ENCODE data around the gene TMEM221.
A peak's percentile ranks its signal among the peaks of the same experiment; 100 is the strongest.

The TMEM221 gene

GRCh38 chr19:17436874-17437267 is 11.6 kb downstream of the TMEM221 start:
- DNase-seq = no peak

DNA sequence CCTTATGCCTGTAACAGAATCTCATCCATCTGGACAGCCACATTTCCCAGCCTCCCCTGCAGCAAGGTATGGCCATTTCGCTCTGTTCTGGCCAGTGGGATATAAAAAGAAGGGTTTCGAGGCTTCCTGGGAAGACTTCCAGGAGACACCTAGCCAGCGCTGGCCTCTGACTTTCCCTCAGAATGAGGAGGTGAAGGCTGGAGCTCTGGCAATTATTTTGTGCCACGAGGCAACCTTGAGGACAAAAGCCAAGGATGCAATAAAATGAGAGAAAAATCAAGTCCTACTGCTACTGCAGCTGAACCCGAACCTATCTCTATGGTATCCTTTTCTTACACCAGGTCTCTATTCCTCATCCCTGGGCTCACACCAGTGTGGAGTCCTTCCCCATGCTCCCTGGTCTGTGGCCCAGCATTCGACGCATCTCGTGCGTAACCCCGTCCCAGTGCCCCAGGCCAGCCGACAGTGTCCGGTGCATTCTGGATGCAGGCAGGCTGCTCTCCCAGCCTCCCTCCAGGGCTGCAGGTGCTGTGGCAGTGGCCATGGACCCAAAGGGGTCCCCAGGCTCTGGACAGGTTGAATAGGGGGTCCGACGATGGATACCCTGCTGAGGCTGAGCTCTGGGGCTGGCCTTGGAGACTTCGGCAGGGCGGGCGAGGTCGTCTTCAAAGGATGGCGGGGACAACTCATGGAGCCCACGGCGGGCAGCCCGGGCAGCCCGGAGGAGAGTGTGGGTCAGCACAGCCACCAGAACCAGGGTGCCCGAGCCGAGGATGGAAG is 12.2 kb downstream of the TMEM221 start:
- DNase-seq = no peak

GRCh38 chr19:17435218-17435617 is 13.2 kb downstream of the TMEM221 start:
- no peak for DNase-seq

DNA sequence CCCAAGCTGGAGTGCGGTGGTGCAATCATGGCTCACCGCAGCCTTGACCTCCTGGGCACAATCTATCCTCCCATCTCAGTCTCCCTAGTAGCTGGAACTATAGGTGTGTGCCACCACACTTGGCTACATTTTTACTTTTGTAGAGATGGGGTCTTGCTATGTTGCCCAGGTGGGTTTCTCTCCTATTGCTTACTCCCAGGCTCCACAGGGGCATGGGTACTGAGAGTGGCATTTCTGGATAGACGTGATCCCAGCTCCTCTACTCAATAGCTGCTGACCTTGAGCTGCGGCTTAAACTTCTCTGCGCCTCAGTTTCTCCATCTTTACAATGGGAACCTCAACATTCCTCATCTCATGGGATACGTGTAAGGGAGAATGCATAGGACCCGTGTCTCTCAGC is 17.1 kb downstream of the TMEM221 start:
- no peak for DNase-seq

- no peak for DNase-seq
Observed at GRCh38 chr19:17429641-17430113, 18.8 kb downstream of the TMEM221 start.

DNA sequence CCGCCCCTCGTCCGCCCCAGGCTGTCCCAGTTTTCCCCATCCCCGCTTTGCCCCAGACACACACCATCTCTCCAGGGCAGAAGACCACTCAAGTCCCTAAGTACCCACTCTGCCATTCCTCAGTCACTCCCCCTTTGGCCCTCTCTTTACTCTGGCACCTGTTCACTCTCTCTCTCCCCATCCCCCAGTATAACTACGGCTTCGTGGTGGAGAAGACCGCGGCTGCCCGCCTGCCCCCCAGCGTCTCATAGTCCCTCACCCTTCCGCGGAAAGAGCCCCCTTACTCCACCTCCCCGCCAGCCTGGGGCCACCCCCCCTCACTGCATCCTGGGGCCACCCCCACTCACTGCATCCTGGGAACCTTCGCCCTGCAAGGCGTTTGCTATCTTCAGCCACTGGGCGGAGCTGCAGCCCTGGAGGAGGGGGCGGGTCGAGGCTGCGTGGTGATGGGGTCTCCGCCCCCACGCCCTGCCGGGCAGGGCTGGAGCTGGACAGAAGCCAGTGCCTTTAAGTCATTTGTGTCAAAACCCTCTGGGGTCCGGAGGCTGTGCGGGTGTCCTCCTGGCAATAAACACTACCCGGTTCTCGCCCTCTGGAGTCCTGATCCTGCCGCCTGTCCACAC is 23.6 kb downstream of the TMEM221 start:
- DNase-seq = no peak

DNA sequence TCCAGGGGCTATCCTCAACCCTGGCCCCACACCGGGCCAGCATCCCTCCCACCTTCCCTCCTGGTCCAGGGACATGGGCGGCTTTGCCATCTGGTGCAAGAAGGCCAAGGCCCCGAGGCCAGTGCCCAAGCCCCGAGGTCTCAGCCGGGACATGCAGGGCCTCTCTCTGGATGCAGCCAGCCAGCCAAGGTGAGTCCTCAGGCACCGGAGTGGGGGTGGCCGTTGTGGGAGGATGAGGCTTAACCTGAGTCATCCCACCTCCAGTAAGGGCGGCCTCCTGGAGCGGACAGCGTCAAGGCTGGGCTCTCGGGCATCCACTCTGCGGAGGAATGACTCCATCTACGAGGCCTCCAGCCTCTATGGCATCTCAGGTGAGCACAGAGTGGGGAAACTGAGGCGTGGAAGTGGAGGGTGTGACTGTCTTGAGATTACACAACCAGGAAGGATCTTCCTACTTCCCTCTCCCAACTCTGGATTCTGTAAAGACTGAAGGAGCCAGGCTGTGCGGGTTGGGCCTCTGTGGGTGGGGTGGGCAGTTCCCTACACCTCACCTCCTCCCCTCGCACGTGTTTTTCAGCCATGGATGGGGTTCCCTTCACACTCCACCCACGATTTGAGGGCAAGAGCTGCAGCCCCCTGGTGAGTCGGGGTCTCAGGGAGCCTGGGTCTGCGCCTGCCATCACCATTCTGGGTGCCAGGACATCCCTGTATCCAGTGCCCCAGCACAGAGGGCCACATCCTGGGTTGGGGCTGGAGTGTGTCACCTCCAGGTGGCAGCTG is 24.8 kb downstream of the TMEM221 start:
- DNase-seq = no peak

GRCh38 chr19:17421942-17422341 is 26.5 kb downstream of the TMEM221 start:
- no peak for DNase-seq

DNA sequence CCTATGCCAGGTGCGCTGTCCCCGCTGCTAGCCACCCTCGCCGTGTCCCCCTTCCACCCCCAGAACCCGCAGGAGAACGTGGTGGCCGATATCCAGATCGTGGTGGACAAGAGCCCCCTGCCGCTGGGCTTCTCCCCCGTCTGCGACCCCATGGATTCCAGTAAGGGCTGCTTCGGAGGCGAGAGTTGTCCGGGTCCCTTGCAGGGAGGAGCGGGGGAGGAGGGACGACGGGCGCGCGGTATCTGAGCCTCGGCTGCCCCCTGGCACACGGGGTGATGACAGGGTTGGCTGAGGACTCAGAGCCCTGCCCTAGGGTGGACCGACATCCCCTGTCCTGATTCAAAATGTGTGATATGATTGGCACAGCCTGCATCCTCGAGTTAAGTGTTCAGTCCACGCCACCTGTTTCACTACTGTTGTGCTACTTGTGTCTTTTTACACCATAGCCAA is 28.0 kb downstream of the TMEM221 start:
- no peak for DNase-seq

GRCh38 chr19:17419621-17420474 is 28.6 kb downstream of the TMEM221 start, which contains the start of gene MVB12A:
MVB12A (plus strand) TSS chr19:17420047; CDS start chr19:17420136, 89 bp downstream.
- peak; percentile 99 for DNase-seq

- DNase-seq = no peak
Observed at GRCh38 chr19:17419154-17419620, 29.3 kb downstream of the TMEM221 start.

GRCh38 chr19:17418710-17419109 is 29.8 kb downstream of the TMEM221 start:
- DNase-seq = no peak

DNA sequence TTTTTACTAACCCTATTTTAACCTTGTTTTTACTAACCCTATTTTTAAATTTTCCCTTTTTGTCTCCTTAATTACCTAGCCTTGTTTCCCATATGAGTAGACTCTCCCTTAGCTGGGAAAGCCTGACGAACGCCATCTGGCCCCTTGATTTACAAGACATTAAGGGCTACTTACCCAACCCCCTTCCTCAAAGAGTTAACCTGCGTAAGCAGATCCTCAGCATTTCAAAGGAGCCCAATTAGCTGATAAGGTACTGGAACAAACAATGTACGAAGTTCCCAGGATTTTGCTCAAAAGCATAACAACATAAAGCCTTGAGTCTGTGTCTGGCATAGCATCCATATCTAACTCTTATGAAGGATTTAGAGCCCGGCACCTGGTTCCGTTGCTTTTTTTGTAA is 33.3 kb downstream of the TMEM221 start:
- no peak for DNase-seq

DNA sequence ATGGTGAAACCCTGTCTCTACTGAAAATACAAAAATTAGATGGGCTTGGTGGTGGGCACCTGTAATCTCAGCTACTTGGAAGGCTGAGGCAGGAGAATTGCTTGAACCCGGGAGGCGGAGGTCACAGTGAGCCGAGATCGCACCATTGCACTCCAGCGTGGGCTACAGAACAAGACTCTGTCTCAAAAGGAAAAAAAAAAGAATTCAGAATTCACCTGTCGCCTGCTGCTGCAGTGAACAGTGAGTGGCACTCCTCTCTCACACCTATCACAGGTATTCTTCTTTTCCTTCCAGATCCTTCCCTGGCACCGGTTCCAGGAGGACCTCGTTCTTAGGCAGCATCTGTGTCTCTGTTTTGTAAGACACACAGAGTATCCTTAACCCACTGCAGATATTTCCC is 34.4 kb downstream of the TMEM221 start:
- no peak for DNase-seq

- no peak for DNase-seq
Observed at GRCh38 chr19:17411801-17412200, 36.7 kb downstream of the TMEM221 start.

DNA sequence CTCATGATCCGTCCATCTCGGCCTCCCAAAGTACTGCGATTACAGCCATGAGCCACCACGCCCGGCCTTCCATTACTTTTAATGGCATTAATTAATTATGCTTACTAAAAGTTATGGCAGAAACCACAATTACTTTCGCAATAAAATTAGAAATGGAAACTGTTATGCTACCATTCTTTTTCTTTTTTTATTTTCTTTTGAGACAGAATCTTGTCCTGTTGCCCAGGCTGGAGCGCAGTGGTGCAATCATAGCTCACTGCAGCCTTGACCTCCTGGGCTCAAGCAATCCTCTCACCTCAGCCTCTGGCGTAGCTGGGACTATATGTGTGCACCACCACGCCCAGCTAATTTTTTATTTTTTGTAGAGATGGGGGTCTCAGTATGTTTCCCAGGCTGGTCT is 38.5 kb downstream of the TMEM221 start:
- no peak for DNase-seq

DNA sequence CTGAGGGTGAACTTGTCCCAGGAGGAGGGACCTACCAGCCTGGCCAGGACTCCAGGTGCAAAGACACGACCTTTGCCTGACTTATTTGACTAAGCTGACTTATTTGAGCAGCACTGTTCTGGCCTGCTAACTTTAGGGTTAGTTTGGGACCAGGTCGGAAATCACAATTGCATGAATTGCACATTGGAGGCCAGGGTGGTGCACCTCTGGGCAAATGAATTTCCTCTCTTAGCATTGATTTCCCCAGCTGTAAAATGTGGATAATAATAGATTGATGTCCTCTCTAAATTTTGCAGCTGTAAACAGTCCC is 41.6 kb downstream of the TMEM221 start:
- no peak for DNase-seq

- DNase-seq = no peak
Observed at GRCh38 chr19:17406046-17406886, 42.2 kb downstream of the TMEM221 start.

DNA sequence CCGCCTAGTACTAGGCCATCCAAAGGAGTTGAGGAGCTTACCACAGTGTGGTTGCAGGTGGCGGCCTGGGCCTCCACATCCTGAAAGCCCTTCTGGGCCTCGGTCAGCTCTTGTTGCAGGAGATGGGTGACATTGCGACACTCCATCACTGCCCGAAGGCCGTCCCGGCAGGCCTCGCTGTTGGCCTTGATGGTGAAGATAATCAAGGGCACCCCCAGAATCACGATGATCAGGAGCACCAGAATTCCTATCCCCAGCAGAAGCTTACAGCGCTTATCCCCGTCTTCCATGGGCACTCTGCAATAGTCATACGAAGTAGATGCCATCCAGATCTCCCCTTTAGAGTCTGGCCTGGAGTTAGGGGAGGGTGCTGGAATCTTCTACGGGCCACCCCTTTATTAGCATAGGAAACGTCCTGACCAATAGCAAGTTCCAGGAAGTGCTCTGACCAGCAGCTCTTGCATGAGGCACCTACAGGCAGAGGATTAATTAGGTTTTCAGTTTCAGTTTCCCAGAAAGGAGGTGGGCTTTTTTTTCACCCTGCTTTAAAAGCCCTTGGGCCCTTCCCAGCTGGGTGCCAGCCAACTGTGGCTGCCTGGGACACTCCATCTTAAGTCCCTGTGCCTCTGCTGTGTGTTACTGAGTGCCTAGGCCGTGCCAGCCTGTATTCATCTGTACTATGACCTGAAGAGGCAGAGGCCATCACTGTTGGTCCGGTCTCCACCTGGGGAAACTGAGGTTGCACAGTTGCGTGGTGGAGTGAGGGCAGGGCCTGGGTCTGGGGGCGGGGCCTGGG is 43.0 kb downstream of the TMEM221 start, which contains the start of gene BST2:
Gene BST2, minus strand, starts transcription at position 381 of the 796 bp plus-strand sequence. Its CDS starts 55 bp downstream, at position 326.
- no peak for DNase-seq

GRCh38 chr19:17404621-17405249 is 43.7 kb downstream of the TMEM221 start:
- DNase-seq = no peak
